Neuronal stem cell (in vitro differentiated cells): ENCODE measurements around the gene TMTC4.

Experiments used
- DNase-seq: peaks from one replicate; pipeline ENCODE4 v3.0.0-alpha.2; 2013; ENCODE audit warnings: low spot score
- H2AFZ ChIP-seq: one replicate; pipeline ENCODE4 v1.6.1; 2013; ENCODE audit warnings: mild to moderate bottlenecking, low read length, inconsistent platforms
- H2AK5ac ChIP-seq: 2 replicates; pipeline ENCODE4 v1.6.1; 2013; ENCODE audit warnings: low read depth, mild to moderate bottlenecking, inconsistent platforms, low read length, moderate library complexity, mixed read lengths
- H2BK120ac ChIP-seq: 2 replicates; pipeline ENCODE4 v1.6.1; 2013; ENCODE audit warnings: low read depth, mild to moderate bottlenecking, inconsistent platforms, low read length, moderate library complexity, mixed read lengths
- H2BK12ac ChIP-seq: one replicate; pipeline ENCODE4 v1.6.1; 2013; ENCODE audit warnings: low read length, inconsistent platforms
- H2BK15ac ChIP-seq: 2 replicates; pipeline ENCODE4 v1.6.1; 2013; ENCODE audit warnings: mild to moderate bottlenecking, low read length, inconsistent platforms, mixed read lengths
- H2BK5ac ChIP-seq: one replicate; pipeline ENCODE4 v1.6.1; 2013; ENCODE audit warnings: inconsistent platforms, mild to moderate bottlenecking, low read length, moderate library complexity
- H3K14ac ChIP-seq: one replicate; pipeline ENCODE4 v1.6.1; 2013; ENCODE audit warnings: low read length, inconsistent platforms
- H3K18ac ChIP-seq: 2 replicates; pipeline ENCODE4 v1.6.1; 2013; ENCODE audit warnings: low read length, inconsistent platforms
- H3K23ac ChIP-seq: 2 replicates; pipeline ENCODE4 v1.6.1; 2013; ENCODE audit warnings: low read depth, mild to moderate bottlenecking, mixed read lengths, low read length, inconsistent platforms; ENCODE audit not compliant: poor library complexity
- H3K27ac ChIP-seq: replicated peaks from 3 replicates; pipeline ENCODE4 v1.5.1; 2013; ENCODE audit warnings: low read length, inconsistent platforms
- H3K27me3 ChIP-seq, 3 experiments: 2 replicates each; pipeline ENCODE4 v1.6.1; 2013; ENCODE audit warnings: low read length in 3 of 3, mild to moderate bottlenecking in 2 of 3, inconsistent platforms in 1 of 3, low read depth in 1 of 3, mixed read lengths in 1 of 3, moderate library complexity in 1 of 3; ENCODE audit not compliant: control insufficient read depth in 3 of 3, insufficient read depth in 3 of 3
- H3K36me3 ChIP-seq, 2 donors: replicated peaks in 1 of 2; 2 replicates each; pipeline ENCODE4 v1.6.1; 2013; ENCODE audit warnings: low read length in 2 of 2; ENCODE audit not compliant: control insufficient read depth in 2 of 2, insufficient read depth in 2 of 2
- H3K4ac ChIP-seq: 2 replicates; pipeline ENCODE4 v1.6.1; 2013; ENCODE audit warnings: inconsistent platforms, mild to moderate bottlenecking, low read length, moderate library complexity
- H3K4me1 ChIP-seq, 2 donors: 1 replicate in 1 of 2; 2 replicates in 1 of 2; pipeline ENCODE4 v1.6.1; 2013; ENCODE audit warnings: low read length in 2 of 2, low read depth in 1 of 2; ENCODE audit not compliant: control insufficient read depth in 2 of 2, insufficient read depth in 1 of 2
- H3K4me2 ChIP-seq: one replicate; pipeline ENCODE4 v1.6.1; 2013; ENCODE audit warnings: mild to moderate bottlenecking, low read length, inconsistent platforms; ENCODE audit not compliant: insufficient read depth, poor library complexity, severe bottlenecking
- H3K4me3 ChIP-seq, 2 donors: 2 replicates each; pipeline ENCODE4 v1.5.1; 2013; ENCODE audit warnings: low read length in 2 of 2, mild to moderate bottlenecking in 2 of 2, inconsistent platforms in 1 of 2, moderate library complexity in 1 of 2
- H3K79me1 ChIP-seq: one replicate; pipeline ENCODE4 v1.6.1; 2013; ENCODE audit warnings: low read depth, mild to moderate bottlenecking, inconsistent platforms, low read length, moderate library complexity
- H3K9ac ChIP-seq: one replicate; pipeline ENCODE4 v1.6.1; 2013; ENCODE audit warnings: mild to moderate bottlenecking, low read depth, low read length, inconsistent platforms; ENCODE audit not compliant: poor library complexity
- H3K9me3 ChIP-seq, 2 donors: replicated peaks in 1 of 2; 2 replicates each; pipeline versions ENCODE3 to v1.6.1; 2013; ENCODE audit warnings: low read length in 2 of 2, mild to moderate bottlenecking in 2 of 2, inconsistent platforms in 1 of 2, low read depth in 1 of 2, mixed read lengths in 1 of 2, moderate library complexity in 1 of 2; ENCODE audit not compliant: control insufficient read depth in 2 of 2, insufficient read depth in 1 of 2
- H4K8ac ChIP-seq: one replicate; pipeline ENCODE4 v1.6.1; 2013; ENCODE audit warnings: low read depth, mild to moderate bottlenecking, inconsistent platforms, low read length, moderate library complexity
- H4K91ac ChIP-seq: one replicate; pipeline ENCODE4 v1.6.1; 2013; ENCODE audit warnings: low read length, low read depth, mild to moderate bottlenecking, inconsistent platforms; ENCODE audit not compliant: poor library complexity
- WGBS, 2 donors: extraction: QIAGEN DNeasy Blood & Tissue Kit; methylation state at CpG; one replicate each; pipeline ENCODE4 v1.1.7; 2013; ENCODE audit warnings: missing lambda C conversion rate in 2 of 2, mixed read lengths in 1 of 2; ENCODE audit not compliant: insufficient read length in 2 of 2, insufficient replicate concordance in 1 of 2; ENCODE audit errors: extremely low coverage in 2 of 2; 5-methylcytosine and 5-hydroxymethylcytosine counted together

The TMTC4 gene

GRCh38 chr13:100673713-100674571 is 653 bp downstream of the TMTC4 start:
- Histone ChIP-seq H3K9ac (peak overlapping the region; percentile 46), H3K27ac (peak overlapping the region; percentile 66), H4K8ac (no peak overlapping the region), H3K18ac (peak overlapping the region; percentile 96), H2BK120ac (no peak overlapping the region), H3K36me3 (peaks cover 2 to 27% of the 10 kb centered on the region in 2 donors), H2BK15ac (no peak overlapping the region), H3K4me1 (peaks cover 8 to 11% of the 10 kb centered on the region in 2 donors), H2BK5ac (no peak overlapping the region), H3K4me3 (peak overlapping the region; percentile 71 to 96), H2BK12ac (no peak overlapping the region), H3K27me3 (peaks cover 0 to 12% (median 0%) of the 10 kb centered on the region in 3 experiments), H3K14ac (peak overlapping the region; percentile 15), H4K91ac (no peak overlapping the region), H3K4me2 (peak overlapping the region; percentile 92), H2AFZ (peak overlapping the region; percentile 92), H2AK5ac (no peak overlapping the region), H3K9me3 (no peaks in the 10 kb centered on the region), H3K4ac (no peak overlapping the region), H3K79me1 (peaks cover 12% of the 10 kb centered on the region), H3K23ac (no peak overlapping the region)
- no CpG with 5 or more reads among the region's 86 CpGs for WGBS, 2 donors
- peak; percentile 46 for DNase-seq

- H3K14ac ChIP-seq, result no peak overlapping the region
- H3K4me3 ChIP-seq, result peak overlapping the region; percentile 71 to 96
- H3K36me3 ChIP-seq, result peaks cover 4 to 33% of the 10 kb centered on the region in 2 donors
- no peak overlapping the region for H3K27ac ChIP-seq
- H2AFZ ChIP-seq, result peak overlapping the region; percentile 79
- H3K4me2 ChIP-seq, result peak overlapping the region; percentile 92
- H4K8ac ChIP-seq, result no peak overlapping the region
- no peak overlapping the region for H2BK12ac ChIP-seq
- H3K9ac ChIP-seq, result peak overlapping the region; percentile 46
- H3K18ac ChIP-seq, result no peak overlapping the region
- H3K23ac ChIP-seq, result peak overlapping the region; percentile 5
- no peak overlapping the region for H4K91ac ChIP-seq
- no peak overlapping the region for H3K4ac ChIP-seq
- peaks cover 0 to 12% (median 0%) of the 10 kb centered on the region in 3 experiments for H3K27me3 ChIP-seq
- H3K79me1 ChIP-seq, result peaks cover 9% of the 10 kb centered on the region
- H3K4me1 ChIP-seq, result peaks cover 8 to 11% of the 10 kb centered on the region in 2 donors
- H2BK5ac ChIP-seq, result no peak overlapping the region
- H2BK15ac ChIP-seq, result no peak overlapping the region
- no CpG with 5 or more reads among the region's 11 CpGs for WGBS, 2 donors
- no peak overlapping the region for H2BK120ac ChIP-seq
- no peak for DNase-seq
- no peaks in the 10 kb centered on the region for H3K9me3 ChIP-seq
- no peak overlapping the region for H2AK5ac ChIP-seq
These were observed 1.3 kb downstream of the TMTC4 start for GRCh38 chr13:100673376-100673712.

- H2BK15ac ChIP-seq, result no peak overlapping the region
- H3K4me3 ChIP-seq, result no peak overlapping the region
- no peak overlapping the region for H3K27ac ChIP-seq
- peaks cover 9 to 50% of the 10 kb centered on the region in 2 donors for H3K36me3 ChIP-seq
- H3K9ac ChIP-seq, result no peak overlapping the region
- H4K91ac ChIP-seq, result no peak overlapping the region
- peak overlapping the region; percentile 12 for H3K18ac ChIP-seq
- H3K27me3 ChIP-seq, result peaks cover 0 to 12% (median 0%) of the 10 kb centered on the region in 3 experiments
- no peak overlapping the region for H2AK5ac ChIP-seq
- H2BK120ac ChIP-seq, result no peak overlapping the region
- H3K4me2 ChIP-seq, result no peak overlapping the region
- H2AFZ ChIP-seq, result no peak overlapping the region
- peaks cover 9% of the 10 kb centered on the region for H3K79me1 ChIP-seq
- H2BK5ac ChIP-seq, result no peak overlapping the region
- no peak overlapping the region for H4K8ac ChIP-seq
- H3K4ac ChIP-seq, result no peak overlapping the region
- no peak for DNase-seq
- H3K14ac ChIP-seq, result no peak overlapping the region
- H2BK12ac ChIP-seq, result no peak overlapping the region
- no peaks in the 10 kb centered on the region for H3K9me3 ChIP-seq
- H3K23ac ChIP-seq, result no peak overlapping the region
- peaks cover 8 to 11% of the 10 kb centered on the region in 2 donors for H3K4me1 ChIP-seq
- no CpG with 5 or more reads among the region's 11 CpGs for WGBS, 2 donors
These were observed 3.0 kb downstream of the TMTC4 start for GRCh38 chr13:100671389-100672182.

GRCh38 chr13:100668408-100668807 is 6.2 kb downstream of the TMTC4 start:
- H2BK5ac ChIP-seq, result no peak overlapping the region
- peaks cover 28 to 82% of the 10 kb centered on the region in 2 donors for H3K36me3 ChIP-seq
- no peak overlapping the region for H3K18ac ChIP-seq
- H3K9me3 ChIP-seq, result no peaks in the 10 kb centered on the region
- H3K4me3 ChIP-seq, result no peak overlapping the region
- no peak overlapping the region for H2BK12ac ChIP-seq
- H3K27me3 ChIP-seq, result peaks cover 0 to 3% (median 0%) of the 10 kb centered on the region in 3 experiments
- H4K91ac ChIP-seq, result no peak overlapping the region
- H3K4me2 ChIP-seq, result no peak overlapping the region
- WGBS, 2 donors, result no CpG with 5 or more reads among the region's 7 CpGs
- H3K79me1 ChIP-seq, result peaks cover 7% of the 10 kb centered on the region
- no peak overlapping the region for H2BK120ac ChIP-seq
- H3K23ac ChIP-seq, result no peak overlapping the region
- H3K4ac ChIP-seq, result no peak overlapping the region
- no peak overlapping the region for H2AFZ ChIP-seq
- no peak overlapping the region for H2BK15ac ChIP-seq
- H3K9ac ChIP-seq, result no peak overlapping the region
- H3K14ac ChIP-seq, result no peak overlapping the region
- no peak overlapping the region for H4K8ac ChIP-seq
- peaks cover 8% of the 10 kb centered on the region in 2 donors for H3K4me1 ChIP-seq
- H2AK5ac ChIP-seq, result no peak overlapping the region
- DNase-seq, result no peak
- no peak overlapping the region for H3K27ac ChIP-seq
